Right ventricle myocardium inferior (tissue), 1 donor: ENCODE measurements around the gene IPO8. TPM values are rescaled to one million over a fixed set of nuclear protein-coding genes. Genes with fewer than 3 reads are reported as not detected.
A peak's percentile ranks its signal among the peaks of the same experiment; 100 is the strongest.

Source experiments
- ATAC-seq: fragments of 200-7000 bp; cut with Tn5 transposase; one replicate; pipeline ENCODE4 v1.9.1; 2020; ENCODE audit warnings: mild to moderate bottlenecking, moderate library complexity
- DNase-seq: peaks from one replicate; pipeline ENCODE4 v3.0.0; 2021; ENCODE audit errors: missing footprints
- intact Hi-C: fragments of 100-400 bp; cut with DNase I; formaldehyde crosslinking; loops from one replicate; pipeline ENCODE4 v1.11.0; 2022
- total RNA-seq: library from RNA; stranded (reverse); fragmentation: NEBNext Ultra II Directional; extraction: Animal tissue kit (Norgen Biotek cat#: 25700); gene quantifications from one replicate; pipeline ENCODE4 v1.2.1, GENCODE V29; 2021
- donor health status: DM: no; HTN: yes; CAD: no; lungs with severe emphysema.

The IPO8 gene
- total RNA-seq, 1 donor from 2014 or later = 21.5 TPM

DNA sequence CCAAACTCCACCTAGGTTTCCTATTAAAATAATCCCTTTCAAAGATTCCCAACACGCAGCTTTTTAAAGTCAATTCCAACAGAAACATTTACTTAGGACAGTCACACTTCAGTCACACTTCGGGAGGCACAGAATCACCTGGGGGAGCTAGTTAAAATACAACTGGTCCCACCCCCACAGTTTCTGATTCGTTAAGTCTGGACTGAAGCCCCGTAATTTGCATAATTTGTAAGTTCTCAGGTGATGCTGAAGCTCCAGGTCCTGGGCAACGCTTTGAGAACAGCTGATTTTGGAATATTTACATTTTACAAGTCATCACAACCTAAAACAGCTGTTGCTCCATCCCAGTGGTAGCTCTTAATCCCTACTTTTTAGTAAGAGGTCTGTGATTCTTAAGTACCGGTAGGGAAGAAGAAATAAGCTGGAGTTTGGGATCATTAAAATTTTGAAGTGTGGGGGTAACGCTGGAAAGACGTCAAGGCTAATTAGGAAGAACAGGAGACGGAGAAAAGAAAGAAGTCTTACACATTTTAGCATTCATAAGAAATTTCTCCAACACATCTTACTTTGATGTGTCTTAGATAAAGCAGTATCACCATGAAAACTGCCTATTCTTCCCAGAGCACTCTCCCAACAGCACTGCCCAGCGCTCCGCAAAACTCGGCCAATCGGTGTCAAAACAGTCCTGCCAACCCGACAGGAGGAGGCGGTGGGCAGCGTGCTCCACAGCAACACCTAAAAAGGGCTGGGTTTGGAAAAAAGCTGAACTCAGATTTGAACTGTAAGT, 1.1 kb downstream of the IPO8 start:
- intact Hi-C loops = loop anchor here (2.0 kb wide), 1 partner anchor 60 kb away; the partner anchor contains the start of gene CAPRIN2
- DNase-seq (peak; percentile 64), ATAC-seq (peak; percentile 51)

DNA sequence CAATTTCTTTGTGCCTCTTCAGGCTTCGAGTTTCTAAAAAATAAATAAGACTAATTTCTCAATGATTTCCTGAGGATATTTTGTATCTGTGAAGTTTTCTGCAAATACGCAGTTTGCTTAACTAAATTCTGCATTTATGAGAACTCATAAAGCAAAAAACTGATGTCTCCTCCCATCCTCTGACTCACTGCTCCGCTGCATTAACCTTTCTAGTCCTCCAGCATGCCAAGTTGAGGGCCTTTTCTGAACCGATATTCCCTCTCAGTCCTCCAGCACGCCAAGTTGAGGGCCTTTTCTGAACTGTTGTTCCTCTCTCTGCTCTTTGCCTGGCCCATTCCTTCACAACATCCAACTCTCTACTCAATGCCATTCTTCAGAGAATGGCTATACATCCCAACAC, 3.2 kb downstream of the IPO8 start:
- no peak for DNase-seq
- ATAC-seq = no peak
- intact Hi-C loops = no loop called here

GRCh38 chr12:30691122-30691879, 4.4 kb downstream of the IPO8 start:
- ATAC-seq (peak; percentile 67), DNase-seq (no peak)
- intact Hi-C loops = no loop called here

DNA sequence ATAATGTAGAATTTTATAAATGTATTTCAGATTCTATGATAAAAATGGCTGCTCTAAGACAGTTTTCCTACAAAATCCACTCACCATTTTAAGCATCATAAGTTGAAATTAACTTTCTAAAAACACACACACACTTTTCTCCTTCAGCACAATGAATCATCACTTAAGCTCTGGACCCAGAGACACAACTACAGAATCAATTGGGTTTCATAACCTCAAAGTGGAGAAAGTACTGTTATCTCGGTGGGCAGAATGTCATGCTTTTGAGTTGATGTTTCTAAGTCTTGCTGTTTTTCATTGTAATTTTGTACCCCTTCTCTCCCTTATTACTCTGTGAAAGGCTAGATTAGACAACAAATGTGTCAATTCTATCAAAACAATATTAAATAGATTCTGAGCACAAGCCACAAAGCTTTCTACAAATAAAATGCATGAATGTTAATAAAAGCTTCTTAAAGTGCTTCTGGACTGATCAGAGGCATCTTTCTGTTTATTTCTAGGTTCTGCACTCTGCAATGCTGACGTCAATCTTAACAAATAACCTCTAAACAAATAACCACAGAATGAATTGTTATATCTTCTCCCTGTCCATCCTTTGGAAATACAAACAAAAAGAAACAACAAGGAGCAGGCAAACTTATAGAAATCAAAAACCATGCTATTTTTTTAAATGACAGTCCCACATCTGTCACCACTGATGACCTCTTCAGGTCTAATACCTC, 8.2 kb downstream of the IPO8 start:
- DNase-seq = no peak
- intact Hi-C loops = no loop called here

DNA sequence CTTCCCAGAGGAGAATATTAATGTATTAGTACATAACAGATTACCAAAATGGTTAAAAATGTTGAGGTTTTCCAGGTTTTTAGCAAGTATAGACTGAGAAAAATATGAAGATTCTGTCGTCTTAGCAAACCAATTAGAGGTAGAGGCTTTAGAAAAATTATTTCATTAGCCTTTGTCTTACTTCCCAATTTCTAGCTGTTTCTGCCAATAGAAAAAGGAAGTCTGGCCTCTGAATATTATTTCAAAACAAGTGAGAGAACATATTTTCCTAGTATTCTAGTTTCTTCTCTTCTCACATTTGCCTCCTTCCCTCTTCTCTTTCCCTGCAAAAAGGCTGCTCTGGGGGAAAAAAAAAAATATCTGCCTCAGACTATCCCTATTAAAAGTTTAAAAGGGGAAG, 16.4 kb downstream of the IPO8 start:
- DNase-seq = no peak
- intact Hi-C loops = no loop called here
- no peak for ATAC-seq

More for the DNA sequence above, 8.2 kb downstream of the IPO8 start:
- no peak for ATAC-seq

- DNase-seq = no peak
- no peak for ATAC-seq
- intact Hi-C loops = no loop called here
Measured at GRCh38 chr12:30678221-30678620, 17.4 kb downstream of the IPO8 start.

DNA sequence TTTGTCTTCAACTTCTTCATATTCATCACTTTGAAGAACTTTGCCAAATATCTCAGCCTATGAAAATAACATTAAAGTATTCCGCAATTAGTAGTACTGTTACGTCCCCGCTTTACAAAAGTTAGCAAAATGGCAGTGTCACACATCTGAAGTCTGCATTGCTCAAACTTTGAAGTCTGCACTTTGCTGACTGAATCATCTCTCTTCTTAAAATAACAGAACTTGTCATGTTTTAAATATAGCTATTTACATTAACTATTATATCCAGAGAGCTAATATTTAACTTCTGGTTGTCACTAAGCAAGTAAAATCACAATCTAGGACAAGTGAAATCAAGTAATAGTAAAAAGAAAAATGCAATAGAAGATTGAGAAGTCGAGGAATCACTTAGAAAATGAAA, 34.5 kb downstream of the IPO8 start:
- no peak for ATAC-seq
- DNase-seq = no peak
- intact Hi-C loops = no loop called here

GRCh38 chr12:30652034-30652696, 43.5 kb downstream of the IPO8 start:
- ATAC-seq (no peak), DNase-seq (no peak)
- intact Hi-C loops = no loop called here

DNA sequence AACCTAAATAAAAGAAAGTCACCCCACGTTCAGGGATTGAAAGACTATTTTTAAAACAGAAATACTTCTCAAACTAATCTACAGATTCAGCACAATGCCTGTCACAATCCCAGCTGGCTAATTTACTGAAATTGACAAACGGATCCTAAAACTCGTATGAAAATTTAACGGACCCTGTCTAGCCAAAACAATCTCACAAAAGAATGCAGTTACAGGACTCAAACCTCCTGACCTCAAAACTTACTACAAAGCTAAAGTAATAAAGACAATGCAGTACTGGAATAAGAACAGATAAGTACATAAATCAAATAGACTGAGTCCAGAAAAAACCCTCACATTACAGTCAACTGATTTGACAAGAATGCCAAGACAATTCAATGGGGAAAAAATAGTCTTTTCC, 48.8 kb downstream of the IPO8 start:
- intact Hi-C loops = no loop called here
- ATAC-seq = no peak
- no peak for DNase-seq

- no peak for ATAC-seq
- intact Hi-C loops = no loop called here
- no peak for DNase-seq
Measured at GRCh38 chr12:30643366-30643765, 52.3 kb downstream of the IPO8 start.

DNA sequence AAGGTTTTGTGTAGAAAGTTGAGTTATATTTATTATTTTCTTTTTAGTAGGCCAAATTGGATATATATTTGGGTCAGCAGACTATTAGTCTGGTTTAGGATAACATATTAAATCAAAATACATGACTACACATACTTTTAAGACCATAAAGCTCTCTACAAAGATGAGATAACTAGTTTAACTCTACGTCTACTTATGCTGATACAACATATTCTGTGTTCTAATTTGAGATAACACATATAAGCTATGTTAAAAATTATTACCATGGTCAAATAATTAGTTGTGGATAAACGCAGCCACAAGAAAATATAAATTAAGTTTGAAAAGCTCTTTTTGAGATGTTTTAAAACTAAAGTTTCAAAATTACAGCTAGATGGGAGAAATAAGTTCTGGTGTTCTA, 55.3 kb downstream of the IPO8 start:
- DNase-seq (no peak), ATAC-seq (no peak)
- intact Hi-C loops = no loop called here

- ATAC-seq (no peak), DNase-seq (no peak)
- intact Hi-C loops = no loop called here
Measured at GRCh38 chr12:30635385-30635784, 60.3 kb downstream of the IPO8 start.

DNA sequence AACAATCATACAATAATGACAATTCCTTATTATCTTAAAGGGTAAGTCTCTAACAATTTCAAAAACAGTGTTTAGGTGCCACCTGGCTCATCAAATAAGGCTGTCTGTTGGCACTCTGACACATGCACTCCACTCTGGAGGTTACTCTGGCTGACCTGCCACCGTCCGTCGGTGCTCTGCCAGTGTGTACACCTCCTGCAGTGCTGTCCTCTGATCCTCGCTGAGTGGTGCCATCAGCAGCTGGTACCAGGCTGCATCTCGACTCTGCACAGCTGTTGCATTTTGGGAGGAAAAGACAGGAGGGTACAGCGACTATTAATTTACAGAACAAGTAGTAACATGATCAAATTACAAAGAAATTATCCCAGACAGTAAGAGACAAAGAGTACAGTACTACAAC, 63.9 kb downstream of the IPO8 start:
- intact Hi-C loops = no loop called here
- peak; percentile 39 for DNase-seq
- ATAC-seq = no peak

GRCh38 chr12:30630979-30631285, 64.7 kb downstream of the IPO8 start:
- DNase-seq = no peak
- intact Hi-C loops = no loop called here
- no peak for ATAC-seq

GRCh38 chr12:30630076-30630978, 65.3 kb downstream of the IPO8 start:
- intact Hi-C loops = no loop called here
- ATAC-seq (no peak), DNase-seq (no peak)

GRCh38 chr12:30626847-30627246, 68.8 kb downstream of the IPO8 start:
- DNase-seq (no peak), ATAC-seq (no peak)
- intact Hi-C loops = no loop called here

DNA sequence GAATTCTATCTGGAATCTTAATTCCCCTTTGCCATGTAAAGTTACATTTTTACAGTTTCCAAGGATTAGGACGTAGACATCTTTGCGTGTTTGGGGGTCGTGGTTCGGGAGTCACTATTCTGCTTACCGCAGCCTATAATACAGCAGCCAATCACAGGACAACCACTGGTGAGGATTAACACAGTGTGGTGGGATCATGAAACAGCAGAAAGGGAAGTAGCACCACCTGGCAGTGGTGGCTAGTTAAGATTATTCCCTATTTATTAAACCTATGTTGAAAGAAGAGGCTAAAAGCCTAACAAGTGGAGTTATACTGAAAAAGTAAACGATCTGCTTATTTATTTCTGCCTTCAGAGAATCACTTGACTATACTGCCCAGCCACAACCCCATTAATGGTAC, 71.7 kb downstream of the IPO8 start:
- DNase-seq (no peak), ATAC-seq (no peak)
- intact Hi-C loops = no loop called here

DNA sequence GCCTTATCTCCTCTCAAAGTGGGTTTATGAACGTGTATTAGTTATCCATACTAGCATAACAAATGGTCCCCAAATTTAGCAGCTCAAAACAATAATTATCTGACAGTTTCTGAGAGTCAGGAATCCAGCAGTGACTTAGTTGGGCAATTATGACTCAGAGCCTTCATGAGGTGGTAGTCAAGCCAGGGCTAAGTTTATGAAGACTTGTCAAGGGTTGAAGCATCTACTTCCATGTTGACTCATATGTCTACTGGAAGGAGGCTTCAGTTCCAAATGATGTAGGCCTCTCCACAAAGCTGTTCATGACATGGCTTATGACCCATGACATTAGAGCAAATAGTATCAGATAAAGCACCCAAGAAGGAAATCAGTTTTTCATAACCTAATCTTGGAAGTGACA, 73.2 kb downstream of the IPO8 start:
- DNase-seq (no peak), ATAC-seq (no peak)
- intact Hi-C loops = no loop called here
